Umbilical cord (tissue), 2 donors: ENCODE results near the gene AP1M2. TPM values are rescaled to one million over a fixed set of nuclear protein-coding genes. Genes with fewer than 3 reads are reported as not detected.
"Not testable (repeated sequence)": the region's sequence is repeated elsewhere in the genome, so short reads cannot be mapped to it uniquely, and the experiment has no call there.

ENCODE experiments used
- DNase-seq: peaks from one replicate; pipeline ENCODE4 v3.0.0-alpha.2; 2015; ENCODE audit warnings: low spot score
- total RNA-seq: library from RNA; depleted of rRNA; stranded (reverse); fragments of >200 nt; gene quantifications from one replicate; pipeline ENCODE4 v1.2.3, GENCODE V29; 2014; ENCODE audit warnings: low replicate concordance; ENCODE audit not compliant: insufficient read depth

The AP1M2 gene
- total RNA-seq, 1 donor from 2014 or later, result 8.2 TPM

GRCh38 chr19:10565028-10565566 is 22.0 kb downstream of the AP1M2 start:
- peak; percentile 48 for DNase-seq

GRCh38 chr19:10562609-10563008 is 24.5 kb downstream of the AP1M2 start:
- DNase-seq, result no peak

GRCh38 chr19:10560154-10560553 is 27.0 kb downstream of the AP1M2 start:
- no peak for DNase-seq

GRCh38 chr19:10557603-10558197 is 29.4 kb downstream of the AP1M2 start:
- DNase-seq, result no peak

GRCh38 chr19:10555610-10555973 is 31.5 kb downstream of the AP1M2 start:
- no peak for DNase-seq

- no peak for DNase-seq
Measured at GRCh38 chr19:10554760-10555609, 32.1 kb downstream of the AP1M2 start.

- DNase-seq, result no peak
Measured at GRCh38 chr19:10553943-10554381, 33.1 kb downstream of the AP1M2 start.

- DNase-seq, result no peak
Measured at GRCh38 chr19:10553087-10553667, 33.9 kb downstream of the AP1M2 start.

- no peak for DNase-seq
Measured at GRCh38 chr19:10552510-10553053, 34.5 kb downstream of the AP1M2 start.

- DNase-seq, result no peak
Measured at GRCh38 chr19:10551698-10552301, 35.3 kb downstream of the AP1M2 start.

GRCh38 chr19:10551006-10551405 is 36.1 kb downstream of the AP1M2 start:
- DNase-seq, result not testable (repeated sequence)

GRCh38 chr19:10550336-10550735 is 36.8 kb downstream of the AP1M2 start:
- DNase-seq, result no peak

- no peak for DNase-seq
Measured at GRCh38 chr19:10549733-10550132, 37.4 kb downstream of the AP1M2 start.

- no peak for DNase-seq
Measured at GRCh38 chr19:10548746-10549276, 38.3 kb downstream of the AP1M2 start.

- no peak for DNase-seq
Measured at GRCh38 chr19:10546817-10547216, 40.3 kb downstream of the AP1M2 start.

GRCh38 chr19:10544753-10545251 is 42.3 kb downstream of the AP1M2 start:
- DNase-seq, result no peak

- no peak for DNase-seq
Measured at GRCh38 chr19:10544242-10544752, 42.8 kb downstream of the AP1M2 start.

- DNase-seq, result peak; percentile 72
Measured at GRCh38 chr19:10543420-10544241, 43.5 kb downstream of the AP1M2 start, which contains the start of gene ATG4D. ATG4D (plus strand) TSS chr19:10543904; CDS start chr19:10544091, 187 bp downstream.

- DNase-seq, result no peak
Measured at GRCh38 chr19:10543059-10543419, 44.1 kb downstream of the AP1M2 start.

- DNase-seq, result not testable (repeated sequence)
Measured at GRCh38 chr19:10539016-10539415, 48.1 kb downstream of the AP1M2 start.
